ENCODE results near the gene APBB2.
"Not testable (repeated sequence)": the region's sequence is repeated elsewhere in the genome, so short reads cannot be mapped to it uniquely, and the experiment has no call there.

APBB2 gene

GRCh38 chr4:41148292-41148691 lies 66.0 kb downstream of the APBB2 start:
- H3K4me1 Mint-ChIP-seq = no peaks in the 10 kb centered on the region
- no peak overlapping the region for H3K27ac Mint-ChIP-seq
- DNase-seq (no peak), ATAC-seq (no peak)
- no peaks in the 10 kb centered on the region for H3K36me3 Mint-ChIP-seq (ENCODE audit: low read depth)
- peaks cover 6% of the 10 kb centered on the region for H3K27me3 Mint-ChIP-seq
- peaks cover 4% of the 10 kb centered on the region for H3K9me3 Mint-ChIP-seq
- H3K4me3 Mint-ChIP-seq = no peak overlapping the region

DNA sequence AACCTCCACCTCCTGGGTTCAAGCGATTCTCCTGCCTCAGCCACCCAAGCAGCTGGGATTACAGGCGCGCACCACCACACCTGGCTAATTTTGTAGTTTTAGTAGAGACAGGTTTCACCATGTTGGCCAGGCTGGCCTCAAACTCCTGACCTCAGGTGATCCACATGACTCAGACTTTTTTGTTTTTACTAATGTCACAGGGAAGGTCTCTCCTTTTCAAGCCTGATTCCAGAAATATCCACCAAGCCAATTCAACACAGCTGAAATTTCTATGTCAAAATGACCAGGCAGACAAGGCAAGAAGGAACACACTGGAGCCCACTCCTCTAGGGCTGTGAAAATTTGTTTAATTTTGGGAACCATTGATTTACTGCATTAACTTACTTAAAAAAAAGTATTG lies 66.8 kb downstream of the APBB2 start:
- H3K36me3 Mint-ChIP-seq (ENCODE audit: low read depth); DNase-seq; H3K4me3 Mint-ChIP-seq; ATAC-seq; H3K27ac Mint-ChIP-seq; H3K9me3 Mint-ChIP-seq; H3K4me1 Mint-ChIP-seq; H3K27me3 Mint-ChIP-seq: not testable (repeated sequence)

GRCh38 chr4:41146716-41147506 lies 67.4 kb downstream of the APBB2 start:
- Mint-ChIP-seq H3K36me3 (ENCODE audit: low read depth) (no peaks in the 10 kb centered on the region), H3K27ac (no peak overlapping the region), H3K4me1 (no peaks in the 10 kb centered on the region), H3K27me3 (peaks cover 6% of the 10 kb centered on the region), H3K4me3 (no peak overlapping the region), H3K9me3 (peaks cover 4% of the 10 kb centered on the region)
- ATAC-seq = no peak
- DNase-seq = no peak

DNA sequence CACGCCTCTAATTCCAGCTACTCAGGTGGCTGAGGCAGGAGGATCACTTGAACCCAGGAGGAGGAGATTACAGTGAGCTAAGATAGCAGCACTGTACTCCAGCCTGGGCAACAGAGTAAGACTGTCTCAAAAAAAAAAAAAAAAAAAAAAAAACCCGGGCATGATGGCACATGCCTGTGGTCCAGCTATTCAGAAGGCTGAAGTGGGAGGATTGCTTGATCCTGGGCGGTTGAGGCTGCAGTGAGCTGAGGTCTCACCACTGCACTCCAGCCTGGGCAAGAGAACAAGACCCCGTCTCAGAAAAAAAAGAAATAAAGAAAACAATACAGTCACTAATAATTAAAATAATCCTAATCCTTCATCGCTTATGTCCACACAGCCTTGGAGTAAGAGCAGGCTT lies 68.1 kb downstream of the APBB2 start:
- Mint-ChIP-seq H3K27me3 (peaks cover 6% of the 10 kb centered on the region), H3K4me1 (no peaks in the 10 kb centered on the region), H3K36me3 (ENCODE audit: low read depth) (no peaks in the 10 kb centered on the region), H3K9me3 (peaks cover 4% of the 10 kb centered on the region), H3K27ac (no peak overlapping the region), H3K4me3 (no peak overlapping the region)
- ATAC-seq = no peak
- DNase-seq = no peak

DNA sequence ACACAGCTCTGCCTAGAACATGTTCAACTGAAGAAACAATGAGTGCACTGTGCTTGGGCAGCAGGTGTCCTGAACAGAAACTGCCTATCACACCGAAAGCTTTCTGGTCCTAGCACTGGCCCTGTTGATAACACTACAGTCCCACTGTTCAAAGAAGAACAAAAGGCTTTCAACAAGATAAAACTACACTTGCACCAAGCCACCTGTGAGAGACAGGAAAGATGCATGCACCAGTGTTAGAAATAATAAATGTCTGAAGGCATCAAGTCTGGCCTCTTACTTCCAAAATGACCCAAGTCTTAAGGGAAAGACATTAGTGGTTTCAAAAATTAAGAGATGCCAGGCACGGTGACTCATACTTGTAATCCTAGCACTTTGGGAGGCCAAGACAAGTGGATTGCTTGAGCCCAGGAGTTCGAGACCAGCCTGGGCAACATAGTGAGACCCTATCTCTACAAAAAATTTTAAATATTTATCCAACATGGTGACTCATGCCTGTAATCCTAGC lies 68.7 kb downstream of the APBB2 start:
- H3K27ac Mint-ChIP-seq = no peak overlapping the region
- H3K36me3 Mint-ChIP-seq (ENCODE audit: low read depth) = no peaks in the 10 kb centered on the region
- ATAC-seq (no peak), DNase-seq (no peak)
- peaks cover 6% of the 10 kb centered on the region for H3K27me3 Mint-ChIP-seq
- H3K4me1 Mint-ChIP-seq = no peaks in the 10 kb centered on the region
- H3K9me3 Mint-ChIP-seq = peaks cover 4% of the 10 kb centered on the region
- no peak overlapping the region for H3K4me3 Mint-ChIP-seq

GRCh38 chr4:41144812-41145211 lies 69.5 kb downstream of the APBB2 start:
- Mint-ChIP-seq H3K4me3 (no peak overlapping the region), H3K27ac (no peak overlapping the region), H3K9me3 (peaks cover 3% of the 10 kb centered on the region), H3K36me3 (ENCODE audit: low read depth) (no peaks in the 10 kb centered on the region), H3K27me3 (peaks cover 6% of the 10 kb centered on the region), H3K4me1 (no peaks in the 10 kb centered on the region)
- DNase-seq = no peak
- ATAC-seq = no peak

DNA sequence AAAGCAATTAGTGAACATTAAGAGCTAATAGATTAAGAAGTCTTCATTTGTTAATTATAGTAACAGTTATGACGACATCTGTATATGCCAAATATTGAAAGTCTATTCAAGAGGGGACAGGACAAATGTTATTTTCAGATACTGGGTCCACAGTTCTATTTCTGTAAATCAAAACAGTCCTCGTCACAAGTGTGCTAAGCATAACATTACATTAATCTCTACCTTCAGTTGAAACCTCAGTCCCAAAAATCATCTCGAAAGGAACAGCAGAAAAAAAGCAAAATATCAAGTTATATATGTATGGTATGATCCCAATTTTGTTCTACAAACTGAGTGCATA lies 70.3 kb downstream of the APBB2 start:
- peaks cover 3% of the 10 kb centered on the region for H3K27me3 Mint-ChIP-seq
- no peaks in the 10 kb centered on the region for H3K9me3 Mint-ChIP-seq
- no peak overlapping the region for H3K4me3 Mint-ChIP-seq
- DNase-seq (no peak), ATAC-seq (no peak)
- H3K4me1 Mint-ChIP-seq = no peaks in the 10 kb centered on the region
- no peak overlapping the region for H3K27ac Mint-ChIP-seq
- no peaks in the 10 kb centered on the region for H3K36me3 Mint-ChIP-seq (ENCODE audit: low read depth)

- DNase-seq = no peak
- Mint-ChIP-seq H3K4me3 (no peak overlapping the region), H3K36me3 (ENCODE audit: low read depth) (no peaks in the 10 kb centered on the region), H3K4me1 (no peaks in the 10 kb centered on the region), H3K9me3 (no peaks in the 10 kb centered on the region), H3K27ac (no peak overlapping the region), H3K27me3 (peaks cover 3% of the 10 kb centered on the region)
- no peak for ATAC-seq
These were observed 70.9 kb downstream of the APBB2 start for GRCh38 chr4:41143311-41144039.

DNA sequence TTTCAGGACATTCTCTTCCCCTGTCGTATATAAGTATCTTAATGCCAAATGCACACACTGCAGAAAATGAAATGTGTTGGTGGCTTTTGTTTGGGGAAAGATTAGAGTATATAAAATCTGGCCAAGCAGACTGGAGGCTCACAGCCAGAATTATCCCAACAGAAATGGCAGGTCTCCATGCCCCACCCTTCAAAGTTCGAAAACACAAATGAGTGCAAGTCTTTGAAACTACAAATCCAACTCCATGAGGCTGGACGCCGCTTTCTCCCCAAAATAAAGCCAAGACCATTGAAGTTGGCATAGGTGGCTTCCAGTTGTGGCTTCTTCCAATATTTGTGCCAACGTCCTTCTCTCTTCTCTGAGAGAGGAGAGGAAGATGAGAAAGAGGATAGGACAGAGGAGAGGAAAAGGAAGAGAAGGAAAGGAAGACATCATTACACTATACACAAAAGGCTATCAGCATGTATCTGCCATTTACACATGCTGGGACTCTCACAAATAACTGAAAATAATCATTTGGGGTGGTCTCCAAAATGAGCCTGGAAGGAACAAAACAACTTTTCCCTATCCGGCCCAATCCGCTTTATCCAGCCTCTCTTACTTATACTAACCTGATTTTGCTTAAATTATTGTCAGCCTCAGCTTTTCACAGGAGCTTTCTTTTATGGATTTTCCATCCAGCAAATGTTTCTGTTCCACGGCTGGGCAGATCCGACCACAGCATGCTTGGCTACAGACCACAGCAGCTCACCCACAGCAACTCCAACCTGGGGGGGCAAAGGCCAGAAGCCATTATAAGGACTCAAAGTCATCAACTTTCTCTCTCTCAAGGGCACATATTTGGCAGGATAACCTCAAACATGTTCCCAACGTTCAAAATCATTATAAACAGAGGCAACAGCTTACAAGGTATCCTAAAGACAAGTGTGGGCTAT lies 71.7 kb downstream of the APBB2 start:
- no peaks in the 10 kb centered on the region for H3K36me3 Mint-ChIP-seq (ENCODE audit: low read depth)
- DNase-seq (no peak), ATAC-seq (no peak)
- H3K9me3 Mint-ChIP-seq = no peaks in the 10 kb centered on the region
- H3K4me3 Mint-ChIP-seq = no peak overlapping the region
- no peak overlapping the region for H3K27ac Mint-ChIP-seq
- H3K27me3 Mint-ChIP-seq = peaks cover 3% of the 10 kb centered on the region
- no peaks in the 10 kb centered on the region for H3K4me1 Mint-ChIP-seq

- DNase-seq (no peak), ATAC-seq (no peak)
- no peak overlapping the region for H3K27ac Mint-ChIP-seq
These were observed 72.4 kb downstream of the APBB2 start for GRCh38 chr4:41141900-41142299.

DNA sequence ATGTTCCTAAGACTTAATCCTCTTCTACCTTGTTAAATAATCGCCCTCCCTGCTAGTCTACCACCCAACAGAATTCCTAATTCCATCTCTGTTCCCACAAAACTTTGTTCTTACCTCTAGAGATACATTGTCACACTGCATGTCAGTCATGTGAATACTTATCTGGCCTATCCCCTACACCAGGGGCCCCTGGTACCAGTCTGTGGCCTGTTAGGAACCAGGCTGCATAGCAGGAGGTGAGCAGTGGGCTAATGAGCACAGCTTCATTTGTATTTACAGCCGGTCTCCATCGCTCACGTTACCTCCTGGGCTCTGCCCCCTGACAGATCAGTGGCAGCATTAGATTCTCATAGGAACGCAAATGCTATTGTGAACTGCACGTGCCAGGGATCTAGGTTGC lies 73.9 kb downstream of the APBB2 start:
- no peak overlapping the region for H3K4me3 Mint-ChIP-seq
- DNase-seq = no peak
- no peaks in the 10 kb centered on the region for H3K36me3 Mint-ChIP-seq (ENCODE audit: low read depth)
- H3K4me1 Mint-ChIP-seq = no peaks in the 10 kb centered on the region
- H3K27me3 Mint-ChIP-seq = no peaks in the 10 kb centered on the region
- no peak for ATAC-seq
- no peak overlapping the region for H3K27ac Mint-ChIP-seq
- no peaks in the 10 kb centered on the region for H3K9me3 Mint-ChIP-seq

More at GRCh38 chr4:41141900-41142299, 72.4 kb downstream of the APBB2 start:
- no peaks in the 10 kb centered on the region for H3K36me3 Mint-ChIP-seq (ENCODE audit: low read depth)
- peaks cover 3% of the 10 kb centered on the region for H3K27me3 Mint-ChIP-seq
- H3K4me3 Mint-ChIP-seq = no peak overlapping the region
- H3K9me3 Mint-ChIP-seq = no peaks in the 10 kb centered on the region
- no peaks in the 10 kb centered on the region for H3K4me1 Mint-ChIP-seq

GRCh38 chr4:41137879-41138278 lies 76.5 kb downstream of the APBB2 start:
- no peak for ATAC-seq

DNA sequence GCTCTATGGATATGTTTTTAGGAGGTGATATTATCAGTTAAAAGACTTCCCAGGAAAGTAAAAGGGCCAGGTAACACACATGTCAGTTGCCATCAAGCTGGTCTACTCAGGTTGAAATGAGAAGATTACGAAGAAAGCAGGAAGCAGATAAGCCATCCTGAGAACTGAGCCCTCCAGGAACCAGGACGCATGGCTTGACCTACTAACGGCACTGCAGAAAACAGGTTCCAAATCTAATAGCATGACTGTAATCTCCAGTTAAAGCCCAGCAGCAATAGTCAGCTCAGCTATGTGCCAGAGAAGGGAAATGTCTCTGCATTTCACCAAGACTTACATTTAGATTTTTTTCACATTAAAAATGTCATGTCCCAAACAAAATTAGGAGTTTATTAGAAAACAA lies 77.9 kb downstream of the APBB2 start:
- ATAC-seq = no peak
- no peak for DNase-seq
- Mint-ChIP-seq H3K27ac (no peak overlapping the region), H3K36me3 (ENCODE audit: low read depth) (no peaks in the 10 kb centered on the region), H3K9me3 (no peaks in the 10 kb centered on the region), H3K4me3 (no peak overlapping the region), H3K4me1 (no peaks in the 10 kb centered on the region), H3K27me3 (no peaks in the 10 kb centered on the region)

More at GRCh38 chr4:41137879-41138278, 76.5 kb downstream of the APBB2 start:
- DNase-seq = no peak
- H3K4me1 Mint-ChIP-seq = no peaks in the 10 kb centered on the region
- H3K9me3 Mint-ChIP-seq = no peaks in the 10 kb centered on the region
- no peaks in the 10 kb centered on the region for H3K36me3 Mint-ChIP-seq (ENCODE audit: low read depth)
- no peak overlapping the region for H3K27ac Mint-ChIP-seq
- H3K4me3 Mint-ChIP-seq = no peak overlapping the region
- H3K27me3 Mint-ChIP-seq = no peaks in the 10 kb centered on the region

DNA sequence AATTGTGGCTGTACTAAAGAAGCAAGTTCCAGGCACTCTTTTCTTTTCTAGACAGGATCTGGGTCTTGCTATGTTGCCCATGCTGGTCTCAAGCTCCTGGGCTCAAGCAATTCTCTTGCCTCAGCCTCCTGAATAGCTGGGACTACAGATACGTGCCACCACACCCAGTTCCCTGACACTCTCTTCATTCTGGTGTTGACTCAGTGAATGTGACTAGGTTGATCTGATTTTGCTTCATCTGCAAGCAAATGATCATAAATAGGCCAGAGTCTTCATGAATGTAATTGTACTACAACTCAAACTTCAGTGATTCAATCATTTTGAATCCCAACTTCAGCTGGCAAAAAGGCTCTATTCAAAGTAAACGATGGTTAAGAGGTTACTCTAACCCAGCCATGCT lies 78.5 kb downstream of the APBB2 start:
- Mint-ChIP-seq H3K9me3 (no peaks in the 10 kb centered on the region), H3K36me3 (ENCODE audit: low read depth) (no peaks in the 10 kb centered on the region), H3K27me3 (no peaks in the 10 kb centered on the region), H3K4me3 (no peak overlapping the region), H3K27ac (no peak overlapping the region), H3K4me1 (no peaks in the 10 kb centered on the region)
- DNase-seq (no peak), ATAC-seq (no peak)

Data from activated naive CD8-positive, alpha-beta T cell treated with anti-CD3 and anti-CD28 coated beads, Interleukin-2, amount 50 U/mL, for 24 hours (primary cell).